ENCODE measurements around the gene PPM1K.

DNA sequence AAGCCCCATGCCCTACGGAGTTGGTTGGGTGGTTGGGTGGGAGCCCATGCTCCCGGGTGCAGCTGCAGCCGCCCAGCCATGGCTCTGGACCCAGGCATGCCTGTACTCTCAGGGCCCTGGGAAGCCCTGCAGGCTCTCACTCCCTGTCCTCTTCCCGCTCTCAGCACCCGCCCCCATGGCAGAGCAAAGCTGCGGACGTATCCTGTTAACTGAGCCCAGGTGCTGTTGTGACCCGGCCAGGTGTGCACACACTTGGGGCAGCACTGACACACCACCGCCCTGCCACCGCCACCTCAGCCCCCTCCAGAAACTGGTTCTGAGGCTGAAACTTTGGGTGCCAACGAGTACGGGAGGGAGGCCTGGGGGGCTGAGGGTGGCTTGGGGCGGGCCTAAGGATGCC lies 40.3 kb downstream of the PPM1K start:
- TF ChIP-seq, protein P1, sequence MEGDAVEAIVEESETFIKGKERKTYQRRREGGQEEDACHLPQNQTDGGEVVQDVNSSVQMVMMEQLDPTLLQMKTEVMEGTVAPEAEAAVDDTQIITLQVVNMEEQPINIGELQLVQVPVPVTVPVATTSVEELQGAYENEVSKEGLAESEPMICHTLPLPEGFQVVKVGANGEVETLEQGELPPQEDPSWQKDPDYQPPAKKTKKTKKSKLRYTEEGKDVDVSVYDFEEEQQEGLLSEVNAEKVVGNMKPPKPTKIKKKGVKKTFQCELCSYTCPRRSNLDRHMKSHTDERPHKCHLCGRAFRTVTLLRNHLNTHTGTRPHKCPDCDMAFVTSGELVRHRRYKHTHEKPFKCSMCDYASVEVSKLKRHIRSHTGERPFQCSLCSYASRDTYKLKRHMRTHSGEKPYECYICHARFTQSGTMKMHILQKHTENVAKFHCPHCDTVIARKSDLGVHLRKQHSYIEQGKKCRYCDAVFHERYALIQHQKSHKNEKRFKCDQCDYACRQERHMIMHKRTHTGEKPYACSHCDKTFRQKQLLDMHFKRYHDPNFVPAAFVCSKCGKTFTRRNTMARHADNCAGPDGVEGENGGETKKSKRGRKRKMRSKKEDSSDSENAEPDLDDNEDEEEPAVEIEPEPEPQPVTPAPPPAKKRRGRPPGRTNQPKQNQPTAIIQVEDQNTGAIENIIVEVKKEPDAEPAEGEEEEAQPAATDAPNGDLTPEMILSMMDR (IDR thresholded peaks at IDR 0.05): no peak
- TF ChIP-seq FOSB (CRISPR knock-in tag; IDR thresholded peaks at IDR 0.05) (no peak), JUN (IDR thresholded peaks at IDR 0.05) (no peak), CEBPB (IDR thresholded peaks at IDR 0.05) (no peak), HMGXB4 (CRISPR knock-in tag; IDR thresholded peaks at IDR 0.05; ENCODE audit: borderline replicate concordance) (no peak)
